ENCODE data around the gene GSG1L2. TPM values are rescaled to one million over a fixed set of nuclear protein-coding genes. Genes with fewer than 3 reads are reported as not detected.

The GSG1L2 gene
- total and polyA plus RNA-seq, 2 of the 4 experiments (the other 2 are of a cell fraction), result not detected

DNA sequence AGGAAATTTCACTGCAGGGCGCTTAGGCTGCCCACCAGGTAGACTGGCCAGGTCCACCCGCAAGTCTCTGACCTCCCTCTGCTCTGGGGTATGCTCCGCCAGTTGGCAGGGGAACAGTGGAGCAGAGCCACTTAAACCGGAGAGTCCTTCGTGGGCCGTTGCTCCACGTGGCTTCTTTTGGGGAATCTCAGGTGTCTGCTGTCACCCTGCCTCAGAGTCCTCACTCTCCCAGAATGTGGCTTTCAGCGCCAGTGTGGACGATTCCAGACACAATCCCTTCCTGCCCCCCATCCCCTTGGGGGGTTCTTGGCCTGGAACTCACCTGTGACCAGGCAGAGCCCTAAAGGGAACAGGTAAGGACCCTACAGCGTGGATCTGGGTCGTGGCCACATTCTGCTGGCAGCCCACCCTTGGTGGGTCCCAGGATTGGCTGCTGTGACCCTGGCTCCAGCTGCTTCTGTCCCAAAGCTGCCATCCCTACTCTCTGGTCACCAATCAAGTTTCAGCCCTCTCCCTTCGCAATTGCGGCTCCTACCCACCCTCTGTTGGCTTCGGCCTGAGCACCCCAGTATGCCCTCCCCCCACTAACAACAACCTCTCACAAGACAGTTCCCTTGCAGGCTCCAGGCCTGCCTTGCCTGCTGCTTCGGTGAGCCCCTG lies 52.7 kb downstream of the GSG1L2 start:
- Histone ChIP-seq H3K23ac (ENCODE audit: low read depth, low read length) (no peak overlapping the region), H3K9ac (ENCODE audit: low read depth, low read length) (no peak overlapping the region), H3K4ac (ENCODE audit: low read depth, low read length) (no peak overlapping the region), H4K20me1 (ENCODE audit: insufficient read depth, low read length) (no peaks in the 10 kb centered on the region), H3K14ac (replicated peaks; ENCODE audit: low read depth, low read length) (no peak overlapping the region), H3K27ac (ENCODE audit: insufficient read depth, low read length) (no peak overlapping the region), H3K18ac (ENCODE audit: low read depth, low read length) (no peak overlapping the region), H2BK15ac (ENCODE audit: low read depth, low read length) (no peak overlapping the region), H3K27me3 (ENCODE audit: control insufficient read depth, insufficient read depth, low read length) (no peaks in the 10 kb centered on the region), H3K4me2 (ENCODE audit: low read depth, low read length) (no peak overlapping the region), H3K9me3 (ENCODE audit: control insufficient read depth, insufficient read depth, low read length) (no peaks in the 10 kb centered on the region), H4K8ac (ENCODE audit: low read depth in 2 of 2, low read length in 2 of 2) (no peak overlapping the region), H3K4me3 (ENCODE audit: insufficient read depth, low read depth, low read length) (no peak overlapping the region), H2AFZ (replicated peaks; ENCODE audit: low read length, poor library complexity) (no peak overlapping the region), H2AK9ac (replicated peaks; ENCODE audit: low read depth, low read length, poor library complexity) (no peak overlapping the region), H4K5ac (ENCODE audit: low read depth, low read length) (no peak overlapping the region), H3K4me1 (ENCODE audit: control insufficient read depth, insufficient read depth, low read length) (no peaks in the 10 kb centered on the region), H2BK20ac (ENCODE audit: low read depth, low read length) (no peak overlapping the region), H2BK5ac (ENCODE audit: low read depth, low read length, poor library complexity, severe bottlenecking) (no peak overlapping the region), H3K79me1 (ENCODE audit: low read depth in 1 of 2, low read length in 2 of 2) (no peaks in the 10 kb centered on the region), H3K36me3 (ENCODE audit: control insufficient read depth, insufficient read depth, low read length) (no peaks in the 10 kb centered on the region), H3K56ac (ENCODE audit: extremely low read depth, insufficient read depth, low read length) (no peak overlapping the region), H4K91ac (ENCODE audit: insufficient read depth, low read depth, low read length) (no peak overlapping the region), H2BK120ac (ENCODE audit: low read depth, low read length) (no peak overlapping the region), H2AK5ac (ENCODE audit: low read depth, low read length) (no peak overlapping the region), H3K9me1 (ENCODE audit: insufficient read depth, low read length) (no peaks in the 10 kb centered on the region)
- POLR2A ChIA-PET (ENCODE audit: unreplicated experiment), result no interaction called here
- BruUV-seq (replicated peaks), result no TSS peak
- CTCF ChIA-PET, result interaction anchor here (1.0 kb wide), 3 partner anchors 10 to 160 kb away, joined by 4 to 7 read pairs (median 5); no protein-coding TSS in a partner anchor
- TF ChIP-seq CHD1 (IDR thresholded peaks at IDR 0.05; ENCODE audit: low read depth, low read length) (no peak), SMC3 (IDR thresholded peaks at IDR 0.05; ENCODE audit: low read depth, low read length) (no peak), MAZ (IDR thresholded peaks at IDR 0.05; ENCODE audit: borderline replicate concordance, low read depth, low read length) (no peak), MXI1 (IDR thresholded peaks at IDR 0.05; ENCODE audit: borderline replicate concordance, low read depth, low read length) (no peak), RAD21 (IDR thresholded peaks at IDR 0.05; ENCODE audit: low read length) (no peak)
- ATAC-seq (ENCODE audit: low read depth) (no peak), DNase-seq (no peak)
- WGBS, 2 experiments (ENCODE audit: extremely low coverage in 2 of 2, insufficient read length in 1 of 2), result 74% methylated on average over 8 of the region's 15 CpGs; no CpG with 5 or more reads in 1 of the 2 experiments
- intact Hi-C loops (cut with micrococcal nuclease) (no loop called here), in situ Hi-C loops (cut with MboI; ENCODE audit: low sequenced_read_pairs) (no loop called here), dilution Hi-C loops (cut with HindIII; ENCODE audit: low sequenced_read_pairs, unreplicated experiment) (no loop called here)

All from IMR-90 (cell line).